GM13977 (cell line): ENCODE data around the gene CHST15.

ENCODE experiments used
- DNase-seq: peaks from one replicate; pipeline ENCODE4 v3.0.0; 2012; ENCODE audit warnings: low spot score
- in situ Hi-C: fragments of 300-500 bp; cut with MboI; formaldehyde crosslinking; loops from one replicate; pipeline ENCODE4 v1.12.0; 2022; ENCODE audit warnings: low sequenced_read_pairs, low pct_unique_long_range_greater_than_20kb, mixed read lengths, inconsistent platforms; ENCODE audit not compliant: unreplicated experiment
- TF ChIP-seq, protein P1 (sequence below): IDR thresholded peaks from 2 replicates; pipeline ENCODE4 v1.5.1; 2012; ENCODE audit warnings: mild to moderate bottlenecking, control low read depth; ENCODE audit not compliant: insufficient read depth; ENCODE audit errors: extremely low read depth, missing control alignments

CHST15 gene

DNA sequence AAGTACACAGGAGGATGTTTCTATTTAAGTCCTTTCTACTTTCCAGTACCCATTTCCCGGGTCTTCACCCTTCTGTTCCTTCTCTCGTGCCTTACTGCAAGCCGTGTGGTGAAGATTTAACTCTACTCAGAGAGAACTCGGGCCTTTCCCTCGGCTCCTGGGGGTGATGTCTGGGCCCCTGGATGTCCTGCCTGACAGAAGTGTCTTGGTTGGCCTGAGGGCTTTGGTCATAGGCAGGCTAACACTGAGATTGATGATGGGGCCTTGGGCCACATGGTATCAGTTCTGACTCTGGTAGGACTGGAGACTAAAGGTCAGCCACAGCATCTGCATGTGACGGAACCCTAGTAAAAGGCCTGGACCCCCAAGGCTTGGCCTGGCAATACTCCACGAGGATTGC is 80.4 kb downstream of the CHST15 start:
- TF ChIP-seq, protein P1, sequence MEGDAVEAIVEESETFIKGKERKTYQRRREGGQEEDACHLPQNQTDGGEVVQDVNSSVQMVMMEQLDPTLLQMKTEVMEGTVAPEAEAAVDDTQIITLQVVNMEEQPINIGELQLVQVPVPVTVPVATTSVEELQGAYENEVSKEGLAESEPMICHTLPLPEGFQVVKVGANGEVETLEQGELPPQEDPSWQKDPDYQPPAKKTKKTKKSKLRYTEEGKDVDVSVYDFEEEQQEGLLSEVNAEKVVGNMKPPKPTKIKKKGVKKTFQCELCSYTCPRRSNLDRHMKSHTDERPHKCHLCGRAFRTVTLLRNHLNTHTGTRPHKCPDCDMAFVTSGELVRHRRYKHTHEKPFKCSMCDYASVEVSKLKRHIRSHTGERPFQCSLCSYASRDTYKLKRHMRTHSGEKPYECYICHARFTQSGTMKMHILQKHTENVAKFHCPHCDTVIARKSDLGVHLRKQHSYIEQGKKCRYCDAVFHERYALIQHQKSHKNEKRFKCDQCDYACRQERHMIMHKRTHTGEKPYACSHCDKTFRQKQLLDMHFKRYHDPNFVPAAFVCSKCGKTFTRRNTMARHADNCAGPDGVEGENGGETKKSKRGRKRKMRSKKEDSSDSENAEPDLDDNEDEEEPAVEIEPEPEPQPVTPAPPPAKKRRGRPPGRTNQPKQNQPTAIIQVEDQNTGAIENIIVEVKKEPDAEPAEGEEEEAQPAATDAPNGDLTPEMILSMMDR = no peak
- in situ Hi-C loops = no loop called here

DNA sequence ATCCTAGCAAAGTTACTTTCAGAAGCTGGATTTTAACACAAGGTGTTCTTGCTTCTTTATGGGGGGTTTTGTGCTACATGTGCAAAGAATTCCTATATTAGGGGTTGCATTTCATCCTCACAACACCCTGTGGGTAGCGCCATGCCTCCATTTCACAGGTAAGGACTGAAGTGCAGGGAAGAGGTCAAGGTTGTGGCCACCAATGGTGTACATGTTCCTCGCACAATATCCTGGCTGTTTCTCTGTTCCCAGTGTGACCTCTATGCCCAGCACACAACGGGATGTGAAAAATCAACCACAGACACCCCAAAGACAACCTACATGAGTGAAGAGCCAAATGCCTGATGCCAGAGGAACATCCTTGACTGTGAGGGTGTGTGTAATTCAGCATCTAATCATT is 80.8 kb downstream of the CHST15 start:
- TF ChIP-seq, protein P1 = no peak
- in situ Hi-C loops = no loop called here
- no peak for DNase-seq

More for the DNA sequence above, 80.4 kb downstream of the CHST15 start:
- no peak for DNase-seq

DNA sequence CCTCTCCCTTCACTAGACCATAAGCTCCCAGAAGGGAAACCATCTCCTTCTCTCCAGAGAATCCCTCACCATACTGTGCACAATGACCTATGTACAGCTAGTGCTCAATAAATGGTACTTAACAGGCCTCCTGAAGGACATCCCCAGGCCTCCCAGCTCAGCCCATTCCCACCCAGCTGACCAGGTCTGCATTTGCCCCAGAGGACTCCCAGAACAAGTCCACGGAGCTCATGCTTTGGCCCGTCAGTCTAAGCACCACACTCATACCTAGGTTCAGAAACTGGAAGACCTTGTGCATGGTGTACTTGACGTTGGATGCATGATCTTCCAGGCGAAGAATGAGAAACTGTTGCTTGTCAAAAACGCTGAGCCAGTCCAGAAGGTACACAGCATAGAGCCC is 81.3 kb downstream of the CHST15 start:
- in situ Hi-C loops = no loop called here
- no peak for DNase-seq
- TF ChIP-seq, protein P1 = no peak

DNA sequence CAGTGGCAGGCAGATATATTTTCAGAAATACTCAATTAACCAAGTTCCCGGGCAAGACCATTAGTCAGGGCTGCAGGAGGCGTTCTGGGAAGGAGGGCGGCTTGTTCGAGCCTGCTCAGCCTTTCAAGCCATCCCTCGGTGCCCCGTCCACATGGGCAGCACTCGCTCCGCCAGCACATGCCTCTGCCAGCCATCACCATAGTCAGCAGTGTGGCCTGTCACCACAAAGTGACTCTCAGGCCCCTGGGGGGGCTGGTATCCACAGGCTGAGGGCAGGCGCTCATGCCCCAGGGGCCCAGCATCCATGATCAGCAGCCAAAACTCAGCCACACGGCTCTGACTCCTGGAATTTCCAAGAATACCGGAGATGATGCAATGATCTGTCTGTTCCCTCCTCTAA is 81.9 kb downstream of the CHST15 start:
- DNase-seq = no peak
- in situ Hi-C loops = no loop called here
- TF ChIP-seq, protein P1 = no peak

DNA sequence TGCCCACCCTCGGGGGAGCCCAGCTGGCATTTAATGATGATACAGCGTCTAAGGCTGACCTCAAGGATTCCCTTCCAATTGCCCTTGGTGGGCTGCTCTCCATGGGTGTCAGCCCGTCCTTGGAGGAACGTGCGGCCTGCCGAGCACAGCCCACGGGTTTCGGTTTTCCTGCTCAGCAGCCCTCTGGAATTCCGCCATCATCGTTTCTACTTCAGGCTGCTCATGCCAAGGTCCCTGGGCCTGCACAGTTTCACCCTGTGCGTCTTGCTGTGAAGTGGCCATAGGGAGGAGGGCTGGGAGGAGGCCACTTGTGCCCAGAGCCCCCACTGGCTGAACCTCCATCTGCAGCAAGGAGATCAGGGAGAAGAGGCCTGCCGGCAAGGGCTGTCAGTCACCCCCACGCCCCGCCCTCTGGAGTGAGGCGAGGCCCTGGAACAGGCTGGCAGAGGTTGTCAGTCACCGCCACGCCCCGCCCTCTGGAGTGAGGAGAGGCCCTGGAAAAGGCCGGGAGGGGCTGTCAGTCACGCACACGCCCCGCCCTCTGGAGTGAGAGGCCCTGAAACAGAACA is 82.8 kb downstream of the CHST15 start:
- DNase-seq = no peak
- TF ChIP-seq, protein P1 = no peak
- in situ Hi-C loops = no loop called here

DNA sequence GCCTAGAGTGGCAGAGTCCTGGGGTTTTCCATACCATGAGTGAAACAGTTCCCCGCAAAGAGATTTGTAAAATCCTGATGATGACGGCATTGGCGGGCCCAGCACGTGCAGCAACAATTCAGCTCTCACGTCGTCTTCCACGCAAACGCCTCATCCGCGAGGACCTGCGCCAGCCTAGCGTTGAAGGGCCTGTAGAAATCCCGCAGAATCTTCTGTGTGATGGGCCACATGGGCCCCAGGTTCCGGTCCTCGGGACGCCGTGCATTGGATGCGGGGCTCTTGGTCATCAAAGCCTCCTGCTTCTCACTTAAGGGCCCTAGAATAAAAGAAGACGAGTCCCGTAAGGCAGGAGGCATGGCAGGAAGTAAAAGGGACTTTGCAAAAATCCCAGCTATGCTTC is 83.4 kb downstream of the CHST15 start:
- in situ Hi-C loops = no loop called here
- no peak for DNase-seq
- TF ChIP-seq, protein P1 = no peak
